ENCODE measurements around the gene YY1.
"Not testable (repeated sequence)": the region's sequence is repeated elsewhere in the genome, so short reads cannot be mapped to it uniquely, and the experiment has no call there.

YY1 gene

DNA sequence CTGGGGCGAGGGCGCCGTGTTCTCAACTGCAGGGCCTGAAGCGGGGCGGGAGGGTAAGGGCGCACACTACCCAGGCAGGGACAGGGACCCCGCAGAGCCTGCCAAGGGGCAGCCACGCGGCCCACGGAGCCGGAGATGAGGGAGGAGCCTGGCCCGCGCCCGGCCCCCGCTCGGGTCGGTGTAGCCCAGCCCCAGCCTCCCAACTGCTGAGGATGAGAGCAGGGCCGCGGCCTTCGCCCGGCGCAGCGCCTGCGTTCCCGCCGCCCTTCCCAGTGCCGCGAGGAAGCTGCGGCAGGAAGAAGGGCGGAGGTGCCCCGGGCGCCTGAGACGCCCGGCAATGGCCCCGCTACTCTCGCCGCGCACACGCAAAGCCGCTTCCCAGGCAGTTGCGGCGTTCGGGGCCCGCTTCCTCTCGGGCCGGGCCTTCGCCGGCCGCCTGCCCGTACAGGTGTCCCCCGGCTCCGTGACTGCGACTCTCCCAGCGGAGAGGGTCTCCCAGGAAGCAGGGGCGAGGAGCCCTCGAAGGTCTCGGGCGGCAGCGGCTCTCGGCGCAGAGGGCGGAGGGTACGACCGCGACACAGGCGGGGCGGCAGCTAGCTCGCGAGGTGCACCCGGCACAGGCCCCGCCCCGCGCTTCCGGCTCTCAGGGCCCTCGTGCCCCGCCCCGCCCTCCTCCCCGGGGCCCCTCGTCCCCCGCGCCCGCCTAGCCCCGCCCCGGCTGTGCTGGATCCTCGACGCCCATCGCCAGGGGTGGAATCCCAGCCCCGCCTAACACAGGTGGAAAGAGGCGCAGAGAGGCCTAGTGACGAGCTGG is 24.8 kb upstream of the YY1 start:
- peak; percentile 94 for DNase-seq

DNA sequence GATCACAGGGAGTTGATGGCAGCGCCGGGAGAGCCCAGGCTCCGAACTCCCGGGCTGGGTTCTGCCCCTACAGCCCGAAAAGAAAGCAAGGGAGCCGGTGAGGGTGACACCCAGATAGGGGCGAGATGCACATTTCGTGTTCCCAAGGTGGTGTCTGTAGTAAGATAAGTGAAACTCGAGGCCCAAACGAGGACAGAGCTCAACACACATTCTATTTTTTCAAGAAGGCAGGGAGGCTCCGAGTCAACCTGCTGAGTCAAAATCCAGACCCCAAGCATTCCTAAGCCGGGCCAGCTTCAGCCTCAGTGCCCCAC is 24.2 kb upstream of the YY1 start:
- DNase-seq: no peak

DNA sequence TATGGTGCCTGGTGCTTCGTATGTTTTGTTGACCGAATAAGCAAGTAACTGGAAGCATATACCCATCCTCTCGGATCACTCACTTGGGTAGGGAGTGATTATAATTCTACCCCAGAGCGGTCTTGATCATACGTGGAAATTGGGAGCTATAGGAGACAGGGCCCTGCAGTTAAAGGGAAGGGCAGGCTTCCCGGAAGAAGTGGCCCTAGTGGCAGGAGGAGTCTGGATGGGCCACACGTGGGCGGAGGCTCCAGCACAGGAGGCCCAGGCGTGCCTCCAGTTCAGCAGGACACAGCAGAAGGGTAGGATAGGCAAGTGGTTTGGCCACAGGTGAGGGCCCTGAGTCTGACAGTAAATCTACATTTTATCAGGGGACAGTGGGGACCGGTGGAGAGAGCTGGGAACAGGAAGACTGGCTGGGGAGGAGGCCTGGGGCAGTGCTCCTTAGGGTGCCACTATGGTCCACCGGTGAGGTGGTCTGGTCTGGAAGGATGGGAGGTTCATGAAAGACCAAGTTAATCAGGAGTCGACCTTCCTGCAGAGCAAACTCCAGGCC is 23.5 kb upstream of the YY1 start:
- DNase-seq: no peak

DNA sequence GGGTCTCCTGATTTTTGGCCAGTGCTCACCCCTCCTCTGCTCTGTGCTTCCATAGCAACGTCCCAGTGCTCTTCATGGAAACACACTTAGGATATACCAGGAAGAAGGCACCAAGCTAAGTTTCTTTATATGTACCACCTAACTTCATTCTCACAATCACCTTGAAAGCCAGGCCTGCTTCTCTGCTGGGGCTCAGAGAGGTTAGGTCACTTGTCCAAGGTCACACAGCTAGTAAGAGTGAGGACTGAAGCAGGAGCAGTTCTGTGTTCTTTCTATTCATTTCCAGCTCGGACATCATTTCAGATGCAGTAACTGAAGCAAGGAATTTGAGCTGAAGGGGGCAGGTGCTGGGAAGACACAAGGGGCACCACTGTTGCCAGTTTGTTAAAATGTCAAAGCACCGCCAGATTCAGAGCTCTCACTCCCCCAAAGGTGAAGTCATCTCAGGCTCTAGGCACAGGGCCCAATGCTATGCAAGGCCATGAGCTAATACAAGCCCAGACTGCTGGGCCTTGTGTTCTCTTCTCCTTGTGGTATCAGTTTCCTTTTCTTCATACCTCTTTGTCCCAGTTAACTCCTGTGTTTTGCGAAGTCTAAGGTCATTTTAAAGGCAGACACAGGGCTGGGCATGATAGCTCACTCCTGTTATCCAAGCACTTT is 19.7 kb upstream of the YY1 start:
- no peak for DNase-seq

DNA sequence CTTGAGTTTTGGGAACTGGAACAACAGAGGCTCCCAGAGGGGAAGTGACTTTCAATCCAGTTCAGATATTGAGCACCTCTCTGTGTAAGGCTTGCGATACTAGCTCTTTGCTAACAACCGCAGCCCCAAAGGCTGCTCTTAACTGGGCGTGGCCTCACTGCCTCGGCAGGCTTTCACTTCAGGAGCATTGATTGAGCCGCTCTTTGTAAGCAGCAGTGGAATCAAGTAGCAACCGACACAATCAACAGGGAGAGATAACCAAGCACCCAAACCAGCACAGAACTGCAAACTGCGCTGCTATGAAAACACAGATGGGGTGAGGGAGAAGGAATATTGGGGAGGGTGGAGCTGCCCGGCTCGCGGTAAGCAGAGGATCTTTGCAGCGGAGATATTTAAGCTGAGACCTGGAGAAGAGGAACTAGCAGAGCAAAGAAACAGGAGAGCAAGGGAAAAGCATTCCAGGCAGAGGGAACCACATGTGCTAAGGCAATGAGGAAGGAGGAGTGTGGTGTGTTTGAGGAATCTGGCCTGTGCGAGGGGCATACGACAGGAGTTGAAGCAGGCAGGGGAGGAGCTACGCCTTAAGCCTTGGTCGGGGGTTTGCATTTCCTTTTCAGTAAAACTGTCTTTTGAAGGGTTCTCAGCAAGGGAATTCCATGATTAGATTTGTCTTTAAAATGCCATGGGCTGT is 17.3 kb upstream of the YY1 start:
- peak; percentile 86 for DNase-seq

DNA sequence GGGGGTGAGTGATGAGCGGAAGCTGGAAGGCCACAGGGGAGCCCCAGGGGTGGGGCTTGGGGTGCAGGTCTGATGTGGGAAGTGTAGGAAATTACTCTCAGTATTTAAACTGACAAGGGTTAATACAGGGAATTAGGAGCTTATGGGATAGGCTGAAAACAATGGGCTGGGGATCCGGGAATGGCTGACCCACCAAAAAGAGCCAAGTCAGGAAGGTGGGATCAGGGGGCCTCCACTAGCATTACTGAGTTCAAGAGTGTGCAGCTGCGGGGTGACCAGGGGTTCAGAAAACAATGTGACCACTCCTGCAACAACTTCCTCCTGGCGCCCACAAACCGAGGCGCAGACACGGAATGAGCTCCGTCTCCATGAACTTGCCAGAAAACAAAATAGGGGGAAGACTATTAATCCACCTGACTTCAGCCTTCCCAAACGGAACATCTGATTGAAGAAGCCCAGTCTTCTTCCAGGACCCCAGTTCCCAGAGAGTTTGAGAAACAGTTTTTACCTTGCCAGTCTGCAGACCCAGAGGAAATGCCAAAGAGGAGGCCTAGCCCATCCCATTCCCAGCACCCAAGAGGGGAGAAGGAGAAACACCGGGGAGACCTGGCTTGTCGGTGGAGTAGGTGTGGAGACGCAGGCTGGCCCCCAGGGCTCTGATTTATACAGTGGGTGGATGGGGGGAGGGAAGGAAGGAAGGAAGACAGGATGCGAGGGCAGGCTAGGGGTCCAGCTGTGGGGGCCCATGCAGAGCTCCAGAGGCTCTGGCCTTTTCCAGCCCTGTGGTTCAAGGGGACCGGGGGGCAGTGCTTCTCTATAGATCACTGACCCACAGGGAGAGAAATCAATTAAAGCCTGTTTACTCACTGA is 16.5 kb upstream of the YY1 start:
- DNase-seq: no peak

- no peak for DNase-seq
Measured at GRCh38 chr14:100223332-100224201, 15.4 kb upstream of the YY1 start.

- no peak for DNase-seq
Measured at GRCh38 chr14:100224229-100224866, 14.6 kb upstream of the YY1 start.

DNA sequence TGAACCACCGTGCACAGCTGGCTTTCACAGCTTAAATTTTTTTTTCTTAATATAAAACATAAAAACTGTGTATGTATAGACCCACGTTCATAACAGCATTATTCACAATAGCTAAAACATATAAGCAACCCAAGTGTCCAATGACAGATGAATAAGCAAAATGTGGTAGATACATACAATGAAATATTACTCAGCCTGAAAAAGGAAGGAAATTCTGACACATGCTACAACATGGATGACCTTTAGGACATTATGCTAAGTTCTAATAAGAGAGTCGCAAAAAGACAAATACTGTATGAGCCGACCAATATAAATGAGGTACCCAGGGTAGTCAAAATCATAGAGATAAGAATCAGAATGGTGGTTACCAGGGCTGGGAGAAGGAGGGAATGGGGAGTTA is 13.8 kb upstream of the YY1 start:
- DNase-seq: no peak

GRCh38 chr14:100230361-100230760 is 8.6 kb upstream of the YY1 start:
- no peak for DNase-seq

DNA sequence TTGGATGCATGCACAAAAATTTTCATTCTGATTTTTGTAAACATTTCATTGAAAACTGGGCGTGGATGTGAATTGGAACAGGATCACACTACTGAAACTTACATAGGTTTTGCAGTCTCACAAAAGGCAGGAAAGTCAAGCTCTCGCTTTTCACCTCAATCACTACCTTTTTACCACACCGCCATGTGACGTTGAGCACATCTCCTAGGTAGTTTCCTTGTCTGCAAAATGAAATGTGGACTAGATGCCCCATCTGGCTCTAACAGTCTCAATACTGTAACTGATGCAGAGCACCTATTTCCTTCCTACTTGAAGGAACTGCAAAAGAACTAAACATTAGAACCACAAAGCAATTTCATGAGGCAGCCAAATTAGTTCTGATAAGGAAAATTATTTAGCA is 4.4 kb upstream of the YY1 start:
- peak; percentile 24 for DNase-seq

GRCh38 chr14:100236271-100236818 is 2.6 kb upstream of the YY1 start:
- not testable (repeated sequence) for DNase-seq

GRCh38 chr14:100236881-100237280 is 2.1 kb upstream of the YY1 start:
- no peak for DNase-seq

DNA sequence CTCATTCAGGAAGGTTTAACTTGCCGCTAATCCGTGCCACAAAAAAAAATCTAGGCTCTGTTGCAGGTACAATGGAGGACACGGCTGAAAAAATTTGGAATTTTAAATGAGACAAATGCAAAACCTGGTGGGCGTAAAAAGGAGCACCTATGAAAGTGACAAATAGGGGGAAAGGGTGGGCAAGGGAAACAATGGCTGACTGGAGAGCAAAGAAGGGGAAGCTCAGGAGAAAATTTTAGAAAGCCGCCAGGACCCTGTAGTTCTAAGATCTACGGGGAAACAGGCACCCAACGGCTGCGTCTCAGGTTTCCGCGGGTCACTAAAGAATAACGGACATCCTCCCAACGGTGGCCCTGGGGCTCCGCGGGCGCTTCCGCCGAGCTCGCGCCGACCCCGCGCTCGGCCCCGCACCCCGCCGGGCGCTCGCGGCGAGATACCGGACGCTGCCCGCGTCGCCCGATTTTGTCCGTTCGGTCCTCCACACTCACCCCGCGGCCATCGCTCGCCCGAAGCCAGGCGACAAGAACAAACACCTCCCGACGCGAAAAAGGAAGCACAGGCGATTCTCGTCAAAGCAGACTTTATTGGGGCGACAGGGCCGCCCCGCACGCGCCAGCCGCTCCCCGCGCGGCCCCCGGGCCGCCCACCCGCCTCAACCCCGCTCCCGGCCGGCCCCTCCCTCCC is 1.1 kb upstream of the YY1 start:
- peak; percentile 65 for DNase-seq

GRCh38 chr14:100239211-100239839 is 381 bp downstream of the YY1 start:
- peak; percentile 27 for DNase-seq

GRCh38 chr14:100239840-100240667 is 1.1 kb downstream of the YY1 start:
- DNase-seq: peak; percentile 91

- DNase-seq: no peak
Measured at GRCh38 chr14:100240668-100241032, 1.7 kb downstream of the YY1 start.

- no peak for DNase-seq
Measured at GRCh38 chr14:100241279-100241678, 2.3 kb downstream of the YY1 start.

GRCh38 chr14:100243020-100243419 is 4.1 kb downstream of the YY1 start:
- DNase-seq: no peak
